SH-SY5Y (cell line): ENCODE measurements around the gene RRAD.

Experiments used
- GATA2 ChIP-seq: IDR thresholded peaks from 2 replicates; pipeline ENCODE4 v1.6.1; 2011; ENCODE audit warnings: mild to moderate bottlenecking, low read depth, low read length
- GATA3 ChIP-seq: IDR thresholded peaks from 2 replicates; pipeline ENCODE4 v1.6.1; 2011; ENCODE audit warnings: low read depth, mild to moderate bottlenecking, low read length, moderate library complexity

- TF ChIP-seq GATA2 (no peak), GATA3 (no peak)
Observed at GRCh38 chr16:66926961-66927436, 1.7 kb upstream of the RRAD start.
